Endothelial cell of umbilical vein (primary cell): Measurements from ENCODE around the gene RPL21.

Experiments used
- JUN ChIP-seq: IDR thresholded peaks from 2 replicates; pipeline ENCODE4 v1.6.1; 2011; ENCODE audit warnings: borderline replicate concordance, low read depth; ENCODE audit not compliant: insufficient read length, insufficient read depth
- POLR2A ChIP-seq: IDR thresholded peaks from 2 replicates; pipeline ENCODE4 v1.6.1; 2012; ENCODE audit warnings: low read depth, mild to moderate bottlenecking, control low read depth, low read length
- TF ChIP-seq, protein P1 (sequence below), 2 donors: IDR thresholded peaks; 1 replicate in 1 of 2; 2 replicates in 1 of 2; pipeline ENCODE4 v1.5.1; 2011; ENCODE audit warnings: low read length in 2 of 2, mild to moderate bottlenecking in 2 of 2, moderate library complexity in 2 of 2, control low read depth in 1 of 2, inconsistent platforms in 1 of 2, low read depth in 1 of 2; ENCODE audit not compliant: insufficient read depth in 1 of 2; ENCODE audit errors: extremely low read depth in 1 of 2
- TF ChIP-seq, protein P2 (sequence below): IDR thresholded peaks from 2 replicates; pipeline ENCODE4 v1.6.1; 2011; ENCODE audit not compliant: insufficient read depth, insufficient read length

DNA sequence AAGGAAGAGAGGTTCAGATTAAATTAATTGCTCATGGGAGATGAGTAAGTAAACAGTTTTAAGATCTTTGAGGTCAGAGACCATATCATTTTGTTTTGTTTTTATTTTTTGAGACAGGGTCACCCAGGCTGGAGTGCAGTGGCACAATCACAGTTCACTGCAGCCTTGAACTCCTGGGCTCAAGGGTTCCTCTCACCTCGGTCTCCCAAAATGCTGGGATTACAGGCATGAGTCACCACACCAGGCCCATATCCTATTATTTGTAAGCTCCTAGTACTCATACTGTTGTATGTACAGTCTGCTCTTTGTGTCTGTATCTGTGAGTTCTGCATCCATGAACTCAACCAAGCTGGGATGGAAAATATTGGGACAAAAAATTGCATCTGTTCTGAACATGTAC, 13.3 kb downstream of the RPL21 start:
- TF ChIP-seq, protein P1, sequence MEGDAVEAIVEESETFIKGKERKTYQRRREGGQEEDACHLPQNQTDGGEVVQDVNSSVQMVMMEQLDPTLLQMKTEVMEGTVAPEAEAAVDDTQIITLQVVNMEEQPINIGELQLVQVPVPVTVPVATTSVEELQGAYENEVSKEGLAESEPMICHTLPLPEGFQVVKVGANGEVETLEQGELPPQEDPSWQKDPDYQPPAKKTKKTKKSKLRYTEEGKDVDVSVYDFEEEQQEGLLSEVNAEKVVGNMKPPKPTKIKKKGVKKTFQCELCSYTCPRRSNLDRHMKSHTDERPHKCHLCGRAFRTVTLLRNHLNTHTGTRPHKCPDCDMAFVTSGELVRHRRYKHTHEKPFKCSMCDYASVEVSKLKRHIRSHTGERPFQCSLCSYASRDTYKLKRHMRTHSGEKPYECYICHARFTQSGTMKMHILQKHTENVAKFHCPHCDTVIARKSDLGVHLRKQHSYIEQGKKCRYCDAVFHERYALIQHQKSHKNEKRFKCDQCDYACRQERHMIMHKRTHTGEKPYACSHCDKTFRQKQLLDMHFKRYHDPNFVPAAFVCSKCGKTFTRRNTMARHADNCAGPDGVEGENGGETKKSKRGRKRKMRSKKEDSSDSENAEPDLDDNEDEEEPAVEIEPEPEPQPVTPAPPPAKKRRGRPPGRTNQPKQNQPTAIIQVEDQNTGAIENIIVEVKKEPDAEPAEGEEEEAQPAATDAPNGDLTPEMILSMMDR (IDR thresholded peaks at IDR 0.05; ENCODE audit: extremely low read depth in 1 of 2, insufficient read depth in 1 of 2, low read depth in 1 of 2, low read length in 2 of 2): no peak
- TF ChIP-seq JUN (no peak), POLR2A (no peak)
- TF ChIP-seq, protein P2, sequence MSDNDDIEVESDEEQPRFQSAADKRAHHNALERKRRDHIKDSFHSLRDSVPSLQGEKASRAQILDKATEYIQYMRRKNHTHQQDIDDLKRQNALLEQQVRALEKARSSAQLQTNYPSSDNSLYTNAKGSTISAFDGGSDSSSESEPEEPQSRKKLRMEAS: no peak
